ENCODE measurements around the gene KRT31.

KRT31 gene

DNA sequence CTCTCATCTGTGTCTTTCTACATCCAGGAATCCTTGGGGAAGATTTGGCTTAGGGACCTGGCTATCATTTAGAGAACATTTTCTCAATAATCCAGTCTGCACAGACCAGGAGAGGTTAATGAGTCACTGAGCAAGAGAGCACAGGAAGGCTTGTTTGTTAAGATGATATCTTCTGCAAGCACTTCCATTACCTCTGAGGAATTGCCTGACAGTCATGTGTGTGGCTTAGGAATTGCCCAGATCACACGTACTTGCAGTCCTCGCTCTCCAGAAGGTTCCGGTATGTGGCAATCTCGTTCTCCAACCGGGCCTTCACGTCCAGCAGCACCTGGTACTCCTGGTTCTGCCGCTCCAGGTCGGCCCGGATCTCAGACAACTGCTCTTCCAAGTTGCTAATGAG lies 23.7 kb upstream of the KRT31 start:
- Histone ChIP-seq H4K20me1 (ENCODE audit: insufficient read depth, low read length) (no peaks in the 10 kb centered on the region; the same call in 1 of the 2 replicates), H3K9me3 (ENCODE audit: insufficient read depth, low read length, severe bottlenecking) (no peaks in the 10 kb centered on the region), H3K9ac (ENCODE audit: low read depth, low read length) (no peak overlapping the region), H3K27me3 (ENCODE audit: insufficient read depth, low read length, poor library complexity) (peaks cover 8% of the 10 kb centered on the region), H2AFZ (ENCODE audit: low read depth, low read length) (no peak overlapping the region), H3K27ac (ENCODE audit: low read length) (no peak overlapping the region), H3K36me3 (ENCODE audit: insufficient read depth, low read length) (no peaks in the 10 kb centered on the region), H3K4me2 (ENCODE audit: insufficient read depth, low read length) (no peak overlapping the region), H3K4me3 (ENCODE audit: low read depth in 1 of 2, low read length in 2 of 2) (no peak overlapping the region), H3K4me1 (ENCODE audit: insufficient read depth, low read length) (no peaks in the 10 kb centered on the region), H3K79me2 (ENCODE audit: insufficient read depth, low read length) (no peaks in the 10 kb centered on the region)
- no peak for TF ChIP-seq EZH2 (IDR thresholded peaks at IDR 0.05; ENCODE audit: borderline replicate concordance, low read depth, low read length, severe bottlenecking)
- TF ChIP-seq, protein P1, sequence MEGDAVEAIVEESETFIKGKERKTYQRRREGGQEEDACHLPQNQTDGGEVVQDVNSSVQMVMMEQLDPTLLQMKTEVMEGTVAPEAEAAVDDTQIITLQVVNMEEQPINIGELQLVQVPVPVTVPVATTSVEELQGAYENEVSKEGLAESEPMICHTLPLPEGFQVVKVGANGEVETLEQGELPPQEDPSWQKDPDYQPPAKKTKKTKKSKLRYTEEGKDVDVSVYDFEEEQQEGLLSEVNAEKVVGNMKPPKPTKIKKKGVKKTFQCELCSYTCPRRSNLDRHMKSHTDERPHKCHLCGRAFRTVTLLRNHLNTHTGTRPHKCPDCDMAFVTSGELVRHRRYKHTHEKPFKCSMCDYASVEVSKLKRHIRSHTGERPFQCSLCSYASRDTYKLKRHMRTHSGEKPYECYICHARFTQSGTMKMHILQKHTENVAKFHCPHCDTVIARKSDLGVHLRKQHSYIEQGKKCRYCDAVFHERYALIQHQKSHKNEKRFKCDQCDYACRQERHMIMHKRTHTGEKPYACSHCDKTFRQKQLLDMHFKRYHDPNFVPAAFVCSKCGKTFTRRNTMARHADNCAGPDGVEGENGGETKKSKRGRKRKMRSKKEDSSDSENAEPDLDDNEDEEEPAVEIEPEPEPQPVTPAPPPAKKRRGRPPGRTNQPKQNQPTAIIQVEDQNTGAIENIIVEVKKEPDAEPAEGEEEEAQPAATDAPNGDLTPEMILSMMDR (IDR thresholded peaks at IDR 0.05; ENCODE audit: borderline replicate concordance, extremely low read depth, low read length, poor library complexity, severe bottlenecking) = no peak
- ATAC-seq (ENCODE audit: insufficient read depth, low read depth) (no peak), DNase-seq (no peak)

DNA sequence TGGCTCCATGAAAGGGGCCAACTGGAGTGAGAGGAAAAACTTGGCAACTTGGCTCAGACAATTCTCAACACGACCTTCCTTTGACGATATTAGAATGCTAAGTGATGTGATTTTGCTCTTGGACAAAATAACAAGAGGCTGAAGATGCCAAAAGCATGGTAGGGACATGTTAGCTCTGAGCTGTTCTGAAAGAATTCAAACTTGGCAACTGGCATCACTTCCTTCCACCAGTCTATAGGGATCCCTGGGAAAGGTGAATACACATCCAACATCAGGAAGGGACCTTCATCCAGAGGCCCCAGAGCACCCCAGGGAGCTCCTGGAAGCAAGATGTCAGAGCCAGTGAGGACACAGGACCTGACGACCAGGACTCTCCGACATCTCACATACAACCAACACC lies 22.7 kb upstream of the KRT31 start:
- H3K4me1 ChIP-seq (ENCODE audit: insufficient read depth, low read length) = no peaks in the 10 kb centered on the region
- DNase-seq = no peak

DNA sequence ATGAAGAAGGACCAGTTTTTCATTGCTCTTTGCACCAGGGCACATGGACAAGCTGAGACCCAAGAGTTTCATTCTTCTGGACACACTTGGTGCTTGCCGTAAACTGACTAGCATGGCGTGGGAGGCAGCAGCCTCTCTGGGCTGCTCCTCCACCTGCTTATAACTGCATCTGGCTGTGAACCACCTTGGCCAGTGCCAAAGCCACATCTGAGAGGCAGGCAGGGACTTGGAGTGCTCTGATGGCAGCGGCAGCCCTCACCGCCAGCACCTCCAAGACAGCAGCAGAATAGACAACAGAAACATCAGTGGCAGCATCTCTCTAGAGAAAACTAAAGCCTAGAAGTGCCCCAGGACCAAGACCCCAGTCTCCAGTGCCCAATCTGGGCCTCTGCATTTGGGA lies 22.3 kb upstream of the KRT31 start:
- Histone ChIP-seq H3K79me2 (ENCODE audit: insufficient read depth, low read length) (no peaks in the 10 kb centered on the region), H3K27ac (ENCODE audit: low read length) (no peak overlapping the region), H2AFZ (ENCODE audit: low read depth, low read length) (no peak overlapping the region), H4K20me1 (ENCODE audit: insufficient read depth, low read length) (no peaks in the 10 kb centered on the region; the same call in 1 of the 2 replicates), H3K27me3 (ENCODE audit: insufficient read depth, low read length, poor library complexity) (peaks cover 8% of the 10 kb centered on the region), H3K36me3 (ENCODE audit: insufficient read depth, low read length) (no peaks in the 10 kb centered on the region), H3K4me3 (ENCODE audit: low read depth in 1 of 2, low read length in 2 of 2) (no peak overlapping the region), H3K9ac (ENCODE audit: low read depth, low read length) (no peak overlapping the region), H3K9me3 (ENCODE audit: insufficient read depth, low read length, severe bottlenecking) (no peaks in the 10 kb centered on the region), H3K4me2 (ENCODE audit: insufficient read depth, low read length) (no peak overlapping the region), H3K4me1 (ENCODE audit: insufficient read depth, low read length) (no peaks in the 10 kb centered on the region)
- DNase-seq = no peak
- TF ChIP-seq EZH2 (IDR thresholded peaks at IDR 0.05; ENCODE audit: borderline replicate concordance, low read depth, low read length, severe bottlenecking) = no peak
- TF ChIP-seq, protein P1 (IDR thresholded peaks at IDR 0.05; ENCODE audit: borderline replicate concordance, extremely low read depth, low read length, poor library complexity, severe bottlenecking) = no peak
- no peak for ATAC-seq (ENCODE audit: insufficient read depth, low read depth)

More for the DNA sequence above, 22.7 kb upstream of the KRT31 start:
- H2AFZ ChIP-seq (ENCODE audit: low read depth, low read length) = no peak overlapping the region
- no peaks in the 10 kb centered on the region for H3K79me2 ChIP-seq (ENCODE audit: insufficient read depth, low read length)
- H3K27me3 ChIP-seq (ENCODE audit: insufficient read depth, low read length, poor library complexity) = peaks cover 8% of the 10 kb centered on the region
- H3K4me3 ChIP-seq (ENCODE audit: low read depth in 1 of 2, low read length in 2 of 2) = no peak overlapping the region
- H3K36me3 ChIP-seq (ENCODE audit: insufficient read depth, low read length) = no peaks in the 10 kb centered on the region
- no peak overlapping the region for H3K9ac ChIP-seq (ENCODE audit: low read depth, low read length)
- no peaks in the 10 kb centered on the region for H3K9me3 ChIP-seq (ENCODE audit: insufficient read depth, low read length, severe bottlenecking)
- H3K4me2 ChIP-seq (ENCODE audit: insufficient read depth, low read length) = no peak overlapping the region
- ATAC-seq (ENCODE audit: insufficient read depth, low read depth) = no peak
- no peak overlapping the region for H3K27ac ChIP-seq (ENCODE audit: low read length)
- TF ChIP-seq, protein P1 (IDR thresholded peaks at IDR 0.05; ENCODE audit: borderline replicate concordance, extremely low read depth, low read length, poor library complexity, severe bottlenecking) = no peak
- TF ChIP-seq EZH2 (IDR thresholded peaks at IDR 0.05; ENCODE audit: borderline replicate concordance, low read depth, low read length, severe bottlenecking) = no peak
- no peaks in the 10 kb centered on the region; the same call in 1 of the 2 replicates for H4K20me1 ChIP-seq (ENCODE audit: insufficient read depth, low read length)
